Dedifferentiated amniotic fluid mesenchymal stem cell (primary cell): ENCODE results near the gene TSLP.

Experiments
- DNase-seq: peaks from one replicate; pipeline ENCODE4 v3.0.0-alpha.2; 2016; ENCODE audit errors: extremely low spot score

TSLP gene

GRCh38 chr5:111071413-111071812 lies at the start of gene TSLP:
TSLP (plus strand) TSS chr5:111071713; CDS start chr5:111071891, 178 bp downstream.
- no peak for DNase-seq

- no peak for DNase-seq
Observed at GRCh38 chr5:111022301-111022700, 49.2 kb upstream of the TSLP start.

GRCh38 chr5:111028865-111029264 lies 42.6 kb upstream of the TSLP start:
- DNase-seq = no peak

GRCh38 chr5:111043712-111044506 lies 27.6 kb upstream of the TSLP start:
- peak; percentile 14 for DNase-seq

- DNase-seq = no peak
Observed at GRCh38 chr5:111058064-111058463, 13.4 kb upstream of the TSLP start.

GRCh38 chr5:111060169-111060568 lies 11.3 kb upstream of the TSLP start:
- DNase-seq = no peak

- no peak for DNase-seq
Observed at GRCh38 chr5:111061618-111062017, 9.9 kb upstream of the TSLP start.

- no peak for DNase-seq
Observed at GRCh38 chr5:111063709-111064322, 7.7 kb upstream of the TSLP start.

GRCh38 chr5:111066261-111066938 lies 5.1 kb upstream of the TSLP start:
- no peak for DNase-seq

- no peak for DNase-seq
Observed at GRCh38 chr5:111068213-111068612, 3.3 kb upstream of the TSLP start.

- DNase-seq = peak; percentile 48
Observed at GRCh38 chr5:111069839-111070238, 1.7 kb upstream of the TSLP start.

GRCh38 chr5:111070272-111071134 lies 1.0 kb upstream of the TSLP start:
- DNase-seq = no peak

GRCh38 chr5:111072949-111073682 lies 1.6 kb downstream of the TSLP start:
- DNase-seq = peak; percentile 32

GRCh38 chr5:111074244-111074643 lies 2.7 kb downstream of the TSLP start:
- DNase-seq = no peak

- DNase-seq = peak; percentile 94
Observed at GRCh38 chr5:111075520-111075919, 4.0 kb downstream of the TSLP start.

- no peak for DNase-seq
Observed at GRCh38 chr5:111076091-111076490, 4.6 kb downstream of the TSLP start.

- no peak for DNase-seq
Observed at GRCh38 chr5:111077678-111078077, 6.2 kb downstream of the TSLP start.

- DNase-seq = no peak
Observed at GRCh38 chr5:111079846-111080245, 8.3 kb downstream of the TSLP start.

- DNase-seq = no peak
Observed at GRCh38 chr5:111083323-111083722, 11.8 kb downstream of the TSLP start.

- DNase-seq = peak; percentile 91
Observed at GRCh38 chr5:111092062-111092853, 20.7 kb downstream of the TSLP start, which contains the start of gene WDR36. WDR36 (plus strand) TSS chr5:111092348; CDS start chr5:111092457, 109 bp downstream.
